DLD1 (cell line): ENCODE measurements around the gene NTRK3.

Experiments used
- in situ Hi-C: cut with HindIII; loops from 2 replicates; pipeline ENCODE4 v1.10.0; 2017; ENCODE audit warnings: low sequenced_read_pairs

Gene NTRK3

DNA sequence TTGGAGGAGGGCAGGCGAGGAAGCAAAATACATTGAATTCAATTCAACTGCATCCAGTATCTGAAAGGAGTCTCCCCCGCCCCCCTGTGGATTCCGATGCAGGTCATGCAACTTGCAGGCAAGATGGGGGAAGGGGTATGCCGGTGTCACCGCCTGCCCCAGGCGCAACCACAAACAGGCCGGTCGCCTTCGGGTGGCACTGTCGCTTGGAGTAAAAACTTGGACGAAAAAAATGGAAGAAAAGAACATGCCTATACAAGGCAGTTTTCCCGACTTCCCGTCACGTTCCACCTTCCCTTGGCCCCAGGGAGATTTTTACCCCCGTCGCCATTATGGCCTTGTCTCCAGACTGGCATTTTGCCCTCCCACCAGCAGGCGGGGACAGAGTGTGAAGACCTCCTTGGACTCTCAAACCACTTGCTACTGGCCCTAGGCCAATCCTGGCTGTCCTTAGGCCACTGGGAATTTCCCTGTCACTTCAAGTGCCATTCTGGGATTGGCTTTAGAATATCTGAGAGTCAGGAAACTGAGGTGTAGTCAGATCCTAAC lies 1.6 kb upstream of the NTRK3 start:
- in situ Hi-C loops = no loop called here

DNA sequence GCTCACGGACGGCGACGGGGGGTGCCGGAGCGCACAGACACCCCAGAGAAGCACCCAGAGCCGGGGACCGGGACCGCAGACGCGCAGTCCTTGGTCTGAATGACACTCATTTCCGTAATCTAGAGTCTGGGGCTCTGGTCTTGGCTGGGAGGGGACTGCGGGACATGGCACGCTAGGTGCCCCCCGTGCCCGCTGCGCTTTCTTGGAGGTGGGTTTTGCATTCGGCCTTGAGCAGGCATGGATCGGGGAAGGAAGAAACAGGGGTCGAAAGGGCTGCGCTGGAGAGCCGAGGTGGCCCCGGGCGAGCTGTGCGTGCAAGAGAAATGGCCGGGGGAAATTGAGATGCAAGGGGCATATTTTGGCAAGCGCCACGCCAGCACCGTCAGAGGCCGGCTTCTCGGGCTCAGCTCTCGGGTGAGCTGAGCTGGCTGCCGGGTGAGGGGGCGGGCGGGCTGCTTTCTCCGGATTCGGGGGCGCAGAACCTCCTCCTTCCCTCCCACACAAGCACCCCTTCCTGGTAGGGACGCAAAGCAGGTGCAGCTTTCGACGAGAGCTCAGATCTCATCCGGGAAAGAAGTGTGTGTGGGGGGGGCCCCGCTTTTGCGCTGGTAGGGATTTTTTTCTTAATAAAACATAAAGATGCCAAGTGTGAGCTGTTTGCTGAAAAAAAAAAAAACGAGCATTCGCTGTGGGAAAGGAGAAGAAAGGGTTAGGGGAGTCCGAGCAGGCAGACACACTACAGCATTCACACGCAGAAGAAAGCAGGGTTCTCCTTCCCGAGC lies 963 bp upstream of the NTRK3 start:
- in situ Hi-C loops = no loop called here

DNA sequence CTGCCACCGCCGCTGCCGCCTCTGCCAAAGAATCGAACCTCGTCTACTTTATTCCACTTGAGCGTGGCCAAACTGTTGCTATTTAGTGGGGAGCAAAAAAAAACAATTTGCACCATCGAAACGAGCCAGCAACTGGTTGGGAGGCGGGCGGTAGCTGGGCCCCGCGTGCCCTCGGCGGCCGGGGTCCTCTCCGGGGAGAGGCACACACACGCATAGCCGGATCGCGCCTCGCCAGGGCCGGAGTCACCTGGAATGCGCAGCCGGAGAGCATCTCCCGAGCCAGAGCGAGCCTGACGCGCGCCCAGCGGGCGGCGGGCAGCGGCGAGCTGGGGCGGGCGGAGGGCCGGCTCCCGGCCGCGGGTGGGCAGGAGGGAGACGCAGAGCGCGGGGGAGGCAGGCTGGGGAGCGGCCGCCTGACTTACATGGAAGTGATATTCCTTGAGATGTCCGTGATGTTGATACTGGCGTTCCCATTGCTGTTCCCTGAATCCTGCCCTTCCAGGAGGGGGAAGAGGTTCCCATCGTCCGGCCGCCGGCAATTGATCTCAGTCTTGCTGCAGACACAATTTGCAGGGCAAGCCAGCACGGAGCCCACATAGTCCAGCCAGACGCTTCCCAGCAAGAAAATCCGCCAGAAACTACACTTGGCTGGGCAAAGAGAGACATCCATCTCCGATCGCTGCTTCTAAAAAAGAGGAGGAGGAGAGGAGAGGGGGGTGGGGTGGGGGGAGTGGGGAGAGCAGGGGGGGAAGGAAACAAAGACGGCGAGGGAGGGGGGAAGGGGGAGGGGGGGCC lies 858 bp downstream of the NTRK3 start:
- in situ Hi-C loops = no loop called here

DNA sequence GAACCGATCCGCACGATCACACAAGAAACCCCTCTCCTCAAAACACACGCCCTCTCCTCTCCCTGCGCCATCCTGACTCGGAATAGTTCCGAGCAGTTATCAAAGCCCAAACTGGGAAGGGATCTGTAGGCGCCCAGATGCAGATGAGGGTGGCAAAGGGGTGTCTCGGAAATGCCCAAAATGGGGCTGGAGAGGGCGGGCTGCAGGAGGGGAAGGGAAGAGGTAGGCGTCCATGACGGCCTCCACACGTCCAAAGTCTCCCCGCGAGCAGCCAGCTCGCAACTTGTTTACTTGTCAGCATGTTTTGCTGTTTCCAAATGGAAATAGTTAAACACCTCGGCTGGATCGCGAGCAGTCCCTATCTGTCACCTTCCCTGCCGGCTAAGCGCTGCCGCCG lies 1.5 kb downstream of the NTRK3 start:
- in situ Hi-C loops = no loop called here

DNA sequence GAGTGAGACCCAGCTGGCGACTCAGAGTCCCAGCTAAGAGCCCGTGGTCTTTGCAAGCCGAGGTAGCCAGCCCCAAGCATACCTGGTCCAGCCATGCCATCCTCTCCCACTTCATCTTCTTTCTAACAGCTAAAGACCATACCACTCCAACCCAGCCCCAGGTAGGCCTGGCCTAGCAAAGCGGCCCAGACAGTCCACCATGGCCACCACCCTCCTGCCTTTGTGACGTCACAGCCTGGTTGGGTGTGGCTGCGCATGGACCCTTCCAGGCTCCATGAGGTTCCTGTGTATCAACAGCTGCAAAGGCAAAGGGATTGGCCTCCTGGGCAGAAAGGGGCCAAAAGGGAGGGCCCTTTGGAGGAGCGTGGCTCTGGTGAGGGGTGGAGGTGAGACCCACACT lies 4.1 kb downstream of the NTRK3 start:
- in situ Hi-C loops = no loop called here

DNA sequence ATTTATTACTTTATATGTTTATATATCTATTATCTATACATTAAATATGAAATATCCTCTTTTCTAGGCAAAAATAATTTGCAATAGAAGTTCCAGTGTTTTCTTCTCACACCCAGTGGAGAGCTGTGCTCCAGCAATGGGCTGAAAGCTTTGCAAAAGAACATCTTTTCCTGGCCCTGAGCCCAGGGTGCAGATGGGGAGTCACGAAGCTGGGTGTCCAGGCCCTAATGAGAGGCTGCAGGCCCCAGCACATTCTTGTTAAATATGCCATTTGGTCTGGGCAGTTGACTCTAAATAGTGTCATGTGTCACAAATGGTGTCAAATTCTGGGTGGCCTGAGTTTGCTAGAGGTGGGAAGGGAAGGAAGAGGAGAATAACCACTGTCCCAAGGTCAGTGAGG lies 5.7 kb downstream of the NTRK3 start:
- in situ Hi-C loops = no loop called here

DNA sequence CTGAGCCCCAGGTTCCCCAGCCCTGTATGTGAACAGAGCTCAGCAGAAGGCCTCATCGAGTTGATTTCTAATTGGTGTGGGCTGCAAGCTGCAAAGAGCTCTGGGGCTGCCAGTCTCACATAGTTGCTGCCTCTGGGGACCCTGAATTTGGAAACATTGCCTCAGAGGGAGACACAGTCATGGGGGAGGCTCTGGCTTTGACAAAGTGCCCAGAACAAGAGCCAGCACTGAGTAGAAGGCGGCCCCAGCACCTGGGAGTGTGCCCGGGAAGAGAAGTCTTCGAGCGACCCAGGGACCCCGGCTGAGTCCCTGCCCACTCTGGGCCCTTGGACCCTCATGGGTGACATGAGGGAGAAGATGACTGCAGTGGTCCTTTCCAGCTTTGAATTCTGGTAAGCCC lies 7.3 kb downstream of the NTRK3 start:
- in situ Hi-C loops = loop anchor here (10.0 kb wide), 1 partner anchor 206 kb away; no protein-coding TSS in a partner anchor

DNA sequence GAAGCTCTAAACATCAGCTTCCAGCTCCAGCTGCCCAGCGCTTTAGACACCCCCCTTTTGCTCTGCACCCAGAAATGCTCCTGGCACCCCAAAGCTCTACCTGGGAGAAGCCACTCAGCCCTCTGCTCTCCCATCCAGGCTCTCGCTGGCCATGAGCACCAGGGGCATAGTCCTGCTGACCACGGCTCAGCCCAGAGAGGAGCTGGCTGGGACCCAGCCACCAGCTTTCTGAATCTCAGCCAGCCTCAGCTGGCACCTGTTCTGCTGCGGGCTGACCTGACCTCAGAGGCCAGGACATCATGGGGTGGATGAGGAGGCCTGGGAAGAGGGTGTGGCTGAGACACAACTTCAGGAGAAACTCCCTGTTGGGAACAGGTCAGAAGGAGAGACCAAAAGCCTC lies 8.6 kb downstream of the NTRK3 start:
- in situ Hi-C loops = loop anchor here (10.0 kb wide), 1 partner anchor 207 kb away; no protein-coding TSS in a partner anchor

DNA sequence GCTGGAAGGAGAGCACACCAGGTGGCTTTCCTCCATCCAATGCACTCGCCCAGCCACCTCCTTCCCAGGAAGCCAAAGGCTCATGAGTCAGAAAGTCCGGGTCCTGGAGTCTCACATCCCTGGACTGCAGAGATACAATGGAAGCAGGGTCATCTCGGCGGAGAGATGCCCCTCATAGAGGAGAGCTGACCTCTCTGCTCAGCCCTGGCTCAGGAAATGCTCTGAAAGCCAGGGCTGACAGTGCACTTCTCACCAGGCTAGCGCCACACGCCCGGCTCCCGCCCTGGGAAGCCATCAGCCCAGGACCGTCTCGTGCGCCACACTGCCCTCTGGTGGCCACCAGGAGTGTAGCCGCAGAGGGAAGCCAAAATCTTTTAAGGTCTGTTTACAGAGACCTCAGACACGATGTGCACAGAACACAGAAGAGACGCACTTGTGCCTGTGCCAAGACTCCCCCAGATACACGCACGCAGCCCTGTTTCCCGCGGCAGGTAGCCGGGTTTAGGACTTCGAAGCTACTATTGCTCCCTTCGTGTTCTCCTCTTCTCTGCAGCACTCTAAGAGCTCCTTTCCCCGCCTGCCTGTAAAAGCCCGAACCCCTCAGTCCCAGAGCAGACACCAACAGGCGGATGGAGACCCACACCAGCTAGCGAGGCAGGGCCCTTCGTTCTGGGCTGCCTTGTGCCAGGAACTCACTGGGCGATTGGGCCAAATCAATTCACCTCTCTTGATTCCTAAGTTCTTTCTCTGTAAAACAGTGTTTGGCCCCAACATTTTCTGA lies 9.7 kb downstream of the NTRK3 start:
- in situ Hi-C loops = loop anchor here (10.0 kb wide), 1 partner anchor 208 kb away; no protein-coding TSS in a partner anchor

DNA sequence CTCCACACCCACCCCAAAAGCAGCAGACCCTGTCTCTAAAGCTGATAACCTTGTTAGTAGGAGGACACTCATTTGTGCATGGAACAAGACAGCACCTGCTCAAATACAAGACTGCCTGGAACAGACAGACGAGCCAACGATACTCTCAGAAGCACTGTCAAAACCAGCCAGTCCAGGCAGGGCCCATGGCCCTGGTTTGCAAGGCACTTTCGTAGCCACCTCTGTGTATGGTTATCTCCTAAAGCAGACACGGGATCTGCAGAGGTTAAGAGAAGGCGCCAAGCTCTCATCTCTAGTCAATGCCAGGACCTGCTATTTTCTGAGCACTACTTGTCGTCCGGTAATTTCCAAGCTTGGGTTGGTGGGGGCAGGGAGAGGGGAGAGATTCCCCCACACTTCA lies 10.5 kb downstream of the NTRK3 start:
- in situ Hi-C loops = loop anchor here (10.0 kb wide), 1 partner anchor 209 kb away; no protein-coding TSS in a partner anchor

DNA sequence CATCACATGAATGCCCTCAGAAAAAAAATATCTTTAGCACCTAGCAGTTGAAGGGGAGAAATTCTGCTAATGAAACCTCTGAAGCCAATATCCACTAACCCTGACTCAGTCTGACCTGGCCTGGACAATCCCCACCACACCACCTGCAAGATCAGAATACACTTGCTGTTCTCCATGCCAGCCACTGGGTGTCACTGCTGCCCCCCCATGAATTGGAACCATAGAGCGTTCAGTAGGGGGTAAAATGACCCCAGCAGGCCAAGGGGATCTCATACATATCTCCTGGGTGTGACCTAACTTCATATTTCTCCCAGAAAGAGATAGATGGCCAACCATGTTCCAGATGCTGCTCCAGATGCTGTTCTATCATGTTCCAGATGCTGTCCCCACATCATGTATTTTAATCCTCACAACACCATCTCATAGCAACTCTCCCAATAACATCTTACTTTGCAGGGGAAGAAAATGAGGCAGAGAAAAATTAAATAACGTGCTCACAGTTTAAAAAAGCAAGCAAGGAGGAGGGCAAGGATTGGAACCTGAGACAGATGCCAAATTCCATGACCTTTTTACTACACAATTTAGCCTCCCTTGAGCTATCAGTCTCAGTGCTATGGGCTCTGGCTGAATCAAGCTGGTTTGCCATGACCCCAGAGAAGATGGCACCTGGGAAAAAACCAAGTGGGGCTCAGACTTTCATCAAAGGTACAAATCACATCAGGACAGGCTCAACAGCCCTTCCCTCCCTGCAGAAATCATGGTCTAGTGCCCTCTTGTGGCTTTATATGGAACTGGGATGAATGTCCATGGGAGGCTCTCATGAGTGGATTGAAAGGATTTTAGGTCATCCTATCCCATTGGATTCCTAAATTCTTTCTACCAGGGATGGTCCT lies 12.4 kb downstream of the NTRK3 start:
- in situ Hi-C loops = loop anchor here (10.0 kb wide), 1 partner anchor 211 kb away; no protein-coding TSS in a partner anchor

DNA sequence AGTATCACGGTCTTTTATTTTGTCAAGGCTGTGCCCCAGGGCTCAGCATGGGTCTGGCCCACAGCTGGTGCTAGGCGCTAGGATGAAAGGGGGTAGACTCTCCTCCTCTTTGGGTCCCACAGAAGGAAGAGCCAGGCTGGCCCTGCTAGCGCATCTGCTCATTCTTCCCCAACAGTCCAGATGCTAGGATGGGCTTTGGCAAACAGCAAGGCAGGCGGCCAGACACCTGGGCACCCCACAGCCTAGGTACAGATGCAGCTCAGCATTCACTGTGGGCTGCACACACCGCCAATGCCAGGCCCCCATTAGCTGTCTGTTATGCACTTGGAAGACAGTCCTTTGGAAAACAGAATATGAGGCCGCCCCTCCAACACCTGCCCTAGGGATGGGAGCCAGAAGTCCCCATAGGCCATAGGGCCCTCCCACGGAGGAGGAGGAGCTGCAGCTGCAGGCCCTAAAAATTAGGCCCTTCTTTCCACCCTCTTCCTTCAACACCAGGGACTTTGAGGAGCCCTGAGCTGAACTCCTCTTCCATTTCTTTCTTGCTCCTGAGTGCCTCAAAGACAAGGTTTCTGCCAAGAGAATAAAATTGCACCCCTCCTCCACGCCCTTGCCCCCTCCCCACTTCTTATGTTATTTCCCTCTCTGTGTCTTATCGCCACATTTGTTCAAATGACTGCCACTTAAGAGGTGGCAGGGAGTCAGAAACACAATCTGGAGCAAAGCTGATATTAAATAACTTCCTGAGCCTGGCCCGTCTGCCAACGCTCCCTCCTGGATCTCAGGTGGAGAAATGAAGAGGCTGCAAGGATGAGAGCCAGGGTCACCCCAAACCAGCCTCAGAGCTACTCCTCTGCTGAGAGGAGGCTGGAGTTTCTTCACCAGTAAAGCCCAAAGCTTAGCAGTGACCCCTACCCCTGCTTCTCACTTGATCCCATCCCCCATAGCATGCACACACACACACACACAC lies 13.7 kb downstream of the NTRK3 start:
- in situ Hi-C loops = loop anchor here (10.0 kb wide), 1 partner anchor 212 kb away; no protein-coding TSS in a partner anchor

DNA sequence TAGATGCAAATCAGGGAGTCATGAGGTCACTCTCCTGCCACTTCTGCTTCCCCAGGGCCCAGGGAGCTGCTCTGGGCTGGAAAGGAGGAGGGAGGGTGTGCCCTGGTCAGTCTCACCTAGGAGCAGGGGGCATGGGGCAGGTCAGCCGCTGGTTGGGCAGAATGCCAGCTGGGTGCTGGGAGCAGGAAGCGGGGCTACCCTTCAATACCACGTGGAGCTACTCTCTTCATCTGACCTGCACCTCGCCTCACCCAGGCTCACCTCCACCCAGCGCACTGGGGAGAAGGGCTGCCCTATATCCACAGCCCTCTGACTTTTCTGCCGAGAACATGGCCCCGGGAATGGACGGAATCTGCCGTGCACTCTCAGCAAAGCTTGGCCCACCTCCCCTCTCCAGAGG lies 15.1 kb downstream of the NTRK3 start:
- in situ Hi-C loops = loop anchor here (10.0 kb wide), 1 partner anchor 213 kb away; no protein-coding TSS in a partner anchor

DNA sequence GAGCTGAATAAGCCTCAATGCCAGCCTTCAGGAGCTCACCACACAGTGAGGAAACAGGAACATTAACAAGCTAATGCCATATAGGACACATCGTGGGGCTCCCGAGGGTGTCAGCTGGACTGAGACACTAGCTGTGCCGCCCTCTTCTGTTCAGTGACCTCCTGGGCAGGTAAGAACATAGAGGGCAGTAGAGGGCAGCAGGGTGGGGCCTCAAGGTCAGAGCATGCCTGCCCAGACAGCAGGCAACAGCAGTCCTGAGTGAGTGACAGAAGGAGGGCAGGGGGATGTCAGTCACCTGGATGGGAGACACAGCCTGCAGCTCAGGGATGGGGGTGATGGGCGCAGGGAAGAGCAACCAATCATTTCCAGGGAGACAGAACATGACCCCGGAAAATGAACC lies 15.5 kb downstream of the NTRK3 start:
- in situ Hi-C loops = loop anchor here (10.0 kb wide), 1 partner anchor 214 kb away; no protein-coding TSS in a partner anchor

DNA sequence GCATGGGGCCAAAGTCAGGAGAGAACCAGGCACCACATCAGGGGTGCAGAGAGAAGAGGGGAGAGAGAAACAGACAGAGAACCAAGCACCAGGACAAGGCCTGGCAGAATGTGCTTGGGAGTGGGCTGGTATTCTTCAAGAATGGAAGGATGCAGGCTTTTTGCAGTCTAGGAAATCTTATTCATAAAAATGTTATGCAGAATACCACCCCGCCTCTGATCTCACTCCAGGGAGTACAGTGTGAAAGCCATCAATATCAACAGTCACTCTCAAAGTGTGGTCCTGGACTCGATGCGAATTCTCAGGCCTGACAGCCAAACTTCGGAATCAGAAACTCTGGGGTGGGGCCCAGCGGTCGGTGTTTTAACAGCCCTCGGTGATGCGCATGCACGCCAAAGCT lies 16.9 kb downstream of the NTRK3 start:
- in situ Hi-C loops = no loop called here

DNA sequence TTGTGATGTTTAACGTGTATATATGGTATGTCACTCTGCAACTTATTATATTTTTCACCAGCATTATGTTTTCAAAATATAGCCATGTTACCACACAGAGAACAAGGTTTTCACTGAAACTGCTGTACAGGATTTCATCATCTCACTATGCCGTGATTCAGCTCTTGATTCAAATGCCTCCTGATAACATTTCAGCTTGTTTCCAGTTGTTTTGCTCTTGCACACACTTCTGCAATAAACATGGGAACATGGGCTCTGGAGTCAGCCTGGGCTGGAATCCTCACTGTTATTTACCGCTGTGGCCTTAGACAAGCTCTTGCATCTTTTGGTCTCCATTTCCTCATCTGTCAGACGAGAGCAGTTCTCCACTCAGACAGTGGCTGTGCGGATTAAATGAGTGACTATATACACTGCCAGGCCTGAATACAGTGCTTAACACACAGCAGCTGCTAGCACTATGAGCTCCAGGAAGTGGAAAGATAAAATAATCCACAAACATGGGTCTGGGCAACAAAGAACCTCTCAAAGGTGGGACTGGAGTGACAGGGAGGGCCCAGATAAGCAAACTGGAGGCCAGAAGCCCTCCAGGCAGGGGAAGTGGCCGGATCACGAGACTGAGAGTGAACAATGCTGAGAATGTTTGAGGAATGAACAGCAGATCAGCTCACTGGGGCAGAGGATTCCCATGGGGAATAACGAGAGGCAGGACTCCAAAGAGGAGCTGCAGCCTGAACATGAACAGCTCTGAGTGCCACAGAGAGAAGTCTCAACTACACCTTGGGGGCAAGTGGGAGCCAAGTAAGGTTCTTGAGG lies 17.7 kb downstream of the NTRK3 start:
- in situ Hi-C loops = no loop called here

DNA sequence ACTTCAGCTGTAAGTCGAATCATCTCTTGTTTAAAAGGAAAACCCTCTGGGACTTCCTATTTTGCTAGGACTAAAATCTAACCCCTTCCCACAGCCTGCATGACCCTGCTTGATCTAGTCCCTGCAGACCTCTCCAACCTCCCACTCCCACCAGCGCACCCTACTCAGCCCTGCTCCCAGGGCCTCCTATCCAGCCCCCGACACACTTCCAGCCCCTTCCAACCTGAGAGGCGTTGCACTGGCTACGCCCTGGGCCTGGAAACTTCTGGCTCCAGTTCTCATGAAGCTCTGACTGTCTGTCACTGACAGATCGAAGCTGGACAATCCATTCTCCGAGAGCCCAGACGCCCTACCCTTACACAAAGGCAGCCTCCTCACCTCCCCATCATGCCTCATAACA lies 21.8 kb downstream of the NTRK3 start:
- in situ Hi-C loops = no loop called here

DNA sequence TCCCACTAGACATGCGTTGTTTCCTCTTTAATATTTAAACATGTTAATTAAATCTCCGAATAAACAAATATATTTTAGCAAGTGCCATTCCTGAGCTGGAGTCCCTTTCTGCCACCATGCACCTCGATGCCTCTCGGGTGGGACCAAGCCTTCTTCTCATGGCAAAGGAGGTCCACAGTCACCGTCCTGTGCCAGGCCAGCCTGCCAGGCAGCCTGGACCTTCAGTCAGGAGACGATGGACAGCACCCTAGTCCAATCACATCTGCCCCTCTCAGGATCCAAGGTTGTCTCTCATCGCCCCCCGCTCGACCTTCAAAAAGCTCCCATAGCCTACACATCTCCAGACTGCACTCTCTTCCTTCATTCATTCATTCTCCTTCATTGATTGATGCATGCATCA lies 22.6 kb downstream of the NTRK3 start:
- in situ Hi-C loops = no loop called here
